ENCODE results near the gene UGGT1.

UGGT1 gene

DNA sequence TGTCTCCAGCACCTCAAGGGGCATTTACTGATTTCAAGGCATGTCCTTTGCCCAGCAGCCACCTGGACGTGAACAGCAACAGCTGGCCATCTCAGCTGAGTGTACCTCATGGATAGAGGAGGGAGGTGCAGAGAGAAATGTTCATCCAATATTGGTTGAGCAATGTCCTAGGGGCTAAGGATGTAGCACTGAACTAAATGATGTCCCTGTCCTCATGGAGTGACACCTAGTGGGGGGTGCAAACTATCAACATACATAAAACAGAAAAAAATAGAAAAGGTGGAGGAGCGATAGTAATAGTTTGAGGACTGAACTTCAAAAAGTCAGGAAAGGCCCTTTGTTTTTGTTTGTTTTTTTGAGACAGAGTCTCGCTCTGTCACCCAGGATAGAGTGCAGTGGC is 4.8 kb upstream of the UGGT1 start:
- H3K9me3 Mint-ChIP-seq: peaks cover 5% of the 10 kb centered on the region
- H3K27me3 Mint-ChIP-seq (ENCODE audit: low read depth): no peaks in the 10 kb centered on the region
- H3K36me3 Mint-ChIP-seq (ENCODE audit: low read depth): peaks cover 4% of the 10 kb centered on the region
- H3K4me3 Mint-ChIP-seq: no peak overlapping the region
- H3K4me1 Mint-ChIP-seq (ENCODE audit: low read depth): peaks cover 9% of the 10 kb centered on the region
- no peak overlapping the region for H3K27ac Mint-ChIP-seq

DNA sequence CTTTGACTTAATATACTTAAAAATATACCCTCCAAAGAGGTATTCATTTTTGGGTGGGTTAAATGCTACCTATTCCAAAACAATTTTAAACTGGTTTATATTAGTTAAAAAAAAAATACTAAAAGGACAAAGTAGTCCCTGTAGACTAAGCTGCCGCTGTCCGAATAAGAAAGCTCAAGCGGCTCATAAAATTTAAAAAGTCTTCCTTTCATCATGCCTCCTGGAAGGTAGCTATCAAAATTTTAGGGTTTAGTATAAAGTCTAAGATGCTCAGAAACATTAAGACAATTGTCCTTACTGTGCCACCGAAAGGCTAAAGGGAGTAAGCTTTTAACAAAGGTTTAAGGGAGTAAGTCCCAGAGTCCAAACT is 440 bp upstream of the UGGT1 start:
- no peaks in the 10 kb centered on the region for H3K27me3 Mint-ChIP-seq (ENCODE audit: low read depth)
- H3K4me3 Mint-ChIP-seq: peak overlapping the region; percentile 88
- peaks cover 35% of the 10 kb centered on the region for H3K4me1 Mint-ChIP-seq (ENCODE audit: low read depth)
- peak overlapping the region; percentile 82 for H3K27ac Mint-ChIP-seq
- no peaks in the 10 kb centered on the region for H3K9me3 Mint-ChIP-seq
- H3K36me3 Mint-ChIP-seq (ENCODE audit: low read depth): peaks cover 8% of the 10 kb centered on the region

DNA sequence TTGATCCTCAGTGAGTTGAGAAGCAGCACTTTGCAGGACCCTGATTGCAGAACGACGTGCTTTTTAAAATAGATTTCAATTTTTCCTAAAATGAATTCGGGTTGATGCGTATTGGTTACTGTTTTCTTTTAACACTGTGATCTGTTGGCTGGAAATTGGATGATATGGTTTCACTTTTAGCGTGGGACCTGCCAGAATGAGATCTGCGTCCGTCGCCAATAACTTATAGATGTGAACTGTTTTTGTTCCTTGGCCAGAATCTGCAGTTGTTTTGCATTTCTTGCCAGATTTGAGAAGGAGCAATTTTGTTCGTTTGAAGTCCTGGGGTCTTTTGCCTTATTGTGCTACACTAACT is 703 bp downstream of the UGGT1 start:
- no peaks in the 10 kb centered on the region for H3K9me3 Mint-ChIP-seq
- H3K4me1 Mint-ChIP-seq (ENCODE audit: low read depth): peaks cover 37% of the 10 kb centered on the region
- H3K27ac Mint-ChIP-seq: peak overlapping the region; percentile 82
- peak overlapping the region; percentile 88 for H3K4me3 Mint-ChIP-seq
- H3K27me3 Mint-ChIP-seq (ENCODE audit: low read depth): no peaks in the 10 kb centered on the region
- peaks cover 8% of the 10 kb centered on the region for H3K36me3 Mint-ChIP-seq (ENCODE audit: low read depth)

DNA sequence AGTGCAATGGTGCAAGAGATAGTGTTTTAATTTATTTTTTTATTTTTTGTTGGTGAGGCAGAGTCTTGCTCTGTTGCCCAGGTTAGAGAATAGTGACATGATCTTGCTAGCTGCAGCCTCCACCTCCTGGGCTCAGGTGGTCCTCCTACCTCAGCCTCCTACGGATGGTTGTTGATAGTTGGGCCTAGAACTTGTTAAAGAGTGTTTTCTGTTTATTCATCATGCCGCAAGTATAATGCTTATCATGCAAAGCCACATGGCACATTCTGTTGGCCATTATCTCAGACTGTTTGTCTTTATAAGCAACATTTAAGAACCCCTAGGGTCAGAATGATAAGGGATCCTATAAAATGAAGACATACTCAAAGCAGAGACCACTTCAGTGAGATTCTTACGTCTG is 1.7 kb downstream of the UGGT1 start:
- peaks cover 37% of the 10 kb centered on the region for H3K4me1 Mint-ChIP-seq (ENCODE audit: low read depth)

DNA sequence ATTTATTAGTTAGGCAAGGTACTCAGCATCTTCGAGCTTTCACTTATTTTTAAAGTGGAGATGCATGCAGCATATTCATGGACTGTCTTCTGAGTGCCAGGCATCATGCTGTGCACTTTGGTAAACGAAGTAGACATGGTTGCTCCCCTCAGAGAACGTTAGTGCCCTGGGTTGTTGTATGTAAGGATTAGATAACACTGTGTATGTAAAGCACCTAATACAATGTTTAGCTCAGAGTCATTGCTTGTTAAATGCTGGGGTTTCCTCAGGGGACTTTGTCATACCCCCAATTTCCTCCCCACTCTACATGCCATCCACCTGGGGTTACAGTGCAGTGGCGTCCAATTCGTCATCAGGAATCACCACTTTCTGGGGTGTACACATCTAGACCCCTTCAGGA is 2.8 kb downstream of the UGGT1 start:
- Mint-ChIP-seq H3K4me3 (no peak overlapping the region), H3K9me3 (no peaks in the 10 kb centered on the region), H3K27ac (no peak overlapping the region), H3K36me3 (ENCODE audit: low read depth) (peaks cover 21% of the 10 kb centered on the region), H3K27me3 (ENCODE audit: low read depth) (no peaks in the 10 kb centered on the region), H3K4me1 (ENCODE audit: low read depth) (peaks cover 37% of the 10 kb centered on the region)

More for the DNA sequence above, 1.7 kb downstream of the UGGT1 start:
- Mint-ChIP-seq H3K27ac (peak overlapping the region; percentile 63), H3K4me3 (peak overlapping the region; percentile 34), H3K9me3 (no peaks in the 10 kb centered on the region), H3K27me3 (ENCODE audit: low read depth) (no peaks in the 10 kb centered on the region), H3K36me3 (ENCODE audit: low read depth) (peaks cover 14% of the 10 kb centered on the region)

DNA sequence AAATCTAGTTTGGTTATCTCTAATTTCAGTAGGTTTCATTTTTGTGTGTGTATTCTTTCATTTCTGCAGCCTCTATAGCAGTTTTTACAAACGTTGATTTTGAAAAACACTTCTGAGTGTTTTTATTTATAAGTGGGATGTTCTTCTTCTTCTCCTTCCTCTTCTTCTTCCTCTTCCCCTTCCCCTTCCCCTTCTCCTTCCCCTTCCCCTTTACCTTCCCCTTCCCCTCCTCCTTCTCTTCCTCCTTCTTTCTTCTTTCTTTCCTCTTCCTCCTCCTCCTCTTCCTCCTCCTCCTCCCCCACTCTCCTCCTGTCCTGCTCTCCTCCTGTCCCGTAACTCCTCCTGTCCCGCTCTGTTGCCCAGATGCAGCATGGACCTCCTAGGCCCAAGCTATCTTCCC is 4.2 kb downstream of the UGGT1 start:
- Mint-ChIP-seq H3K27me3 (ENCODE audit: low read depth) (no peaks in the 10 kb centered on the region), H3K9me3 (no peaks in the 10 kb centered on the region), H3K27ac (no peak overlapping the region), H3K4me1 (ENCODE audit: low read depth) (peaks cover 30% of the 10 kb centered on the region), H3K4me3 (no peak overlapping the region), H3K36me3 (ENCODE audit: low read depth) (peaks cover 27% of the 10 kb centered on the region)

DNA sequence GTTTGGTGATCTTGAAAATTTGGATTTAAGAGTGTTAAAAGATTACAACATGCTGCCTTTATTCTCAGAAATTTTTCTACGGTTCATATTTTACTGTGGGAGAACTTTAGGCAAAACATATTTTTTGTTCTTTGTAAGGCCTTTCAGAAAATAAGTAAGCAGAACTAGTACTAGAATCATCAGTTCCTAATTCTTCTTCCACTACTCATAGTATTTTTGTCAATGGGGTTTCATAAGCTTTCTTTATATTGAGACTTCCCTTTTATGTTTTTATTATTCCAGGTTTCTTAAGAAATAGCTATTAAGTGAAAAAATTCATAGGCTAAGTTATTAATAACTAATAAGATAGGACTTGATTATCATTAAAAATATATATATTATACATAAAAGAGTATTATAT is 12.4 kb downstream of the UGGT1 start:
- H3K27me3 Mint-ChIP-seq (ENCODE audit: low read depth): no peaks in the 10 kb centered on the region
- peaks cover 37% of the 10 kb centered on the region for H3K36me3 Mint-ChIP-seq (ENCODE audit: low read depth)
- no peak overlapping the region for H3K27ac Mint-ChIP-seq

DNA sequence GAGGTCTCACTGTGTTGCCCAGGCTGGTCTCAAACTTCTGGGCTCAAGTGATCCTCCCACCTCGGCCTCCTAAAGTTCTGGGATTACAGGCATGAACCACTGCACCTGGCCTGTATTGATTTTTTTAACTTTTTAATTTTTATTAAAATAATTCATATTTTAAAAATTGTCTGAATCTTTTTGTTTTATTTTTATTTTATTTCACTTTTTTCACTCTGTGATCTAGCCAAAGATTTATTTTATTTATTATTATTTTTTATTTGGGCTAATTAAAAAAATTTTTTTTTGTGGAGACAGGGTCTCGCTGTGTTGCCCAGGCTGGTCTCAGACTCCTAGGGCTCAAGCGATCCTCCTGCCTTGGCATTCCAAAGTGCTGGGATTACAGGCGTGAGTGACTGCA is 14.1 kb downstream of the UGGT1 start:
- Mint-ChIP-seq H3K36me3 (ENCODE audit: low read depth) (peaks cover 32% of the 10 kb centered on the region), H3K27ac (no peak overlapping the region), H3K9me3 (no peaks in the 10 kb centered on the region), H3K4me3 (no peak overlapping the region), H3K4me1 (ENCODE audit: low read depth) (peaks cover 18% of the 10 kb centered on the region), H3K27me3 (ENCODE audit: low read depth) (no peaks in the 10 kb centered on the region)

More for the DNA sequence above, 12.4 kb downstream of the UGGT1 start:
- H3K4me3 Mint-ChIP-seq: no peak overlapping the region
- H3K9me3 Mint-ChIP-seq: no peaks in the 10 kb centered on the region
- H3K4me1 Mint-ChIP-seq (ENCODE audit: low read depth): peaks cover 18% of the 10 kb centered on the region

DNA sequence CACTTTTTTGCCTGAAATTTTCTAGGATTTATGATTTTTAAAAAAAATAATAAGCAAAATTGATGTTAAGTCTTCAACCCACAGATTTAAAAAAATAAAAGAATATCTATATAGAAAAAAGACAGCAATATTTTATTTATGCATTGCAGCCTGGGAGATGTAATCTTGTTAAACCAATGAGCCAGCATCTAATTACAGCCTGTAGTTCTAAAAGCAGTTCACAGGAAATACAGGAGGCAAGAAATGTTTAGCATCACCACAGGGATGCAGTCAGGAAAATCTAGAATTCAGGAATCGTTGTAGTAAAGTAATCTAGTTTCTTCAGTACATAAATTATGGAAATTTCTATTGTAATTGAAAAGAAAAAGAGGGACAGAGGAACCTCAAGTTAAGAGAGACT is 17.2 kb downstream of the UGGT1 start:
- H3K4me1 Mint-ChIP-seq (ENCODE audit: low read depth): peaks cover 8% of the 10 kb centered on the region
- H3K9me3 Mint-ChIP-seq: no peaks in the 10 kb centered on the region
- H3K4me3 Mint-ChIP-seq: no peak overlapping the region
- no peak overlapping the region for H3K27ac Mint-ChIP-seq
- no peaks in the 10 kb centered on the region for H3K27me3 Mint-ChIP-seq (ENCODE audit: low read depth)
- H3K36me3 Mint-ChIP-seq (ENCODE audit: low read depth): peaks cover 30% of the 10 kb centered on the region

DNA sequence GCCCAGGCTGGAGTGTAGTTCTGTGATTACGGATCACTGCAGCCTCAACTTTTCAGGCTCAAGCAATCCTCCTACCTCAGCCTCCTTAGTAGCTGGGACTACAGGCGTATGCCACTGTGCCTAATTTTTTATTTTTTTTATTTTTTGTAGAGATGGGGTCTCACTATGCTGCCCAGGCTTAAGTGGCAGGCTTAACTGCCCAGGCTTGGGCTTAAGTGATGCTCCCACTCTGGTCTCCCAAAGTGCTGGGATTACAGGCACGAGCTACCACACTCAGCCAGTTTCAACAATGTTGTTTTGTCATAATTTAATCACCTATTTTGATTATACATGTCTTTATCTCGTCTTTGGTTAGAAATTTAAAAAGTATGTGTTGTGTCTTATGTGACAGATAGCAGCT is 18.2 kb downstream of the UGGT1 start:
- Mint-ChIP-seq H3K27ac (no peak overlapping the region), H3K36me3 (ENCODE audit: low read depth) (peaks cover 28% of the 10 kb centered on the region), H3K4me3 (no peak overlapping the region), H3K9me3 (no peaks in the 10 kb centered on the region), H3K4me1 (ENCODE audit: low read depth) (peaks cover 3% of the 10 kb centered on the region), H3K27me3 (ENCODE audit: low read depth) (no peaks in the 10 kb centered on the region)

DNA sequence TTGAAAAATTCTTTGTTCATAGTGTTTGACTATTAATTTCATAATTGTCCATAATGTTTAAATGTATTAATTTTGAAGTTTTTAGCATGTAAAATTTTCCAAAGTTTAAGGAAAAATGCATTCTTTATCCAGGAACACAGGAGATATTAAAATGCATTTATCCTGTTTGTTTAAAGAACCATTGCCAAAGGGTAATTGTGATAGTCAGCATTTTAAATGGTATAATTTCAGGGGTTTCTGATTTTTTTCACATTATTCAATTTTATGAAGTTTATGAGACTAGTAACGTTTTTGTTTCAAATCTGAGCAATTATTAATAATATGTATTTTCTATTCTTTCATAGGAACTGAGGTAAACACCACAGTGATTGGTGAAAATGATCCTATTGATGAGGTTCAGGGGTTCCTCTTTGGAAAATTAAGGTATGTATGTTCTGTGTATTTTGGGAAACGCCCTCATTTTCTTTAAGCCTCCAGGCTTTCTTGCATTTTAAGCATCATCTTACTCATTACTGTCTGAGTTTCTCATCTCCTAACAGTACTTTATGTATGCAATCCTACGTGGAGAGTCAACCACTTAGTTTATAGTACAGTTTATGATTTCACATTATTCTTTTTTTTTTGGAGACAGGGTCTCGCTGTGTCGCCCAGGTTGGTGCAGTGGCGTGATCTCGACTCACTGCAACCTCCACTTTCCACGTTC is 25.1 kb downstream of the UGGT1 start:
- Mint-ChIP-seq H3K36me3 (ENCODE audit: low read depth) (peaks cover 35% of the 10 kb centered on the region), H3K27ac (no peak overlapping the region), H3K27me3 (ENCODE audit: low read depth) (no peaks in the 10 kb centered on the region), H3K4me3 (no peak overlapping the region), H3K9me3 (no peaks in the 10 kb centered on the region), H3K4me1 (ENCODE audit: low read depth) (no peaks in the 10 kb centered on the region)

DNA sequence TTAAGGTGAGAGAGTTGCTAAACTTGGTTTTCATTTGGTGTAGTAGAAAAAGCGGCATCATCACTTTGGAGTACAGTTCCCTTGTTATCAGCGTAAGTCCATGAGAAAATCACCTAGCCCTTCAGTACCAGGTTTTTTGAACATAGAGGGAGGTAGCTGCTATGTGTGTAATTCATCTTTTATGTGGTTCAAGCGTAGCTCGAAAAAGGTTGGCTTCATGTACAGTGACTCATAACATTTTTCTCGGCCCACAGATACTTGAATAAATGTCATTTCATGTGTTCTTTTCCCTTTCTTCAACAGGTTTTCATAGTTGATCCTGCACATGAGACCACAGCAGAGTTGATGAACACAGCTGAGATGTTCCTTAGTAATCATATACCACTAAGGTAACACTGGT is 43.6 kb downstream of the UGGT1 start:
- no peak overlapping the region for H3K4me3 Mint-ChIP-seq
- H3K36me3 Mint-ChIP-seq (ENCODE audit: low read depth): peaks cover 56% of the 10 kb centered on the region
- H3K4me1 Mint-ChIP-seq (ENCODE audit: low read depth): no peaks in the 10 kb centered on the region
- no peak overlapping the region for H3K27ac Mint-ChIP-seq
- no peaks in the 10 kb centered on the region for H3K9me3 Mint-ChIP-seq
- no peaks in the 10 kb centered on the region for H3K27me3 Mint-ChIP-seq (ENCODE audit: low read depth)

DNA sequence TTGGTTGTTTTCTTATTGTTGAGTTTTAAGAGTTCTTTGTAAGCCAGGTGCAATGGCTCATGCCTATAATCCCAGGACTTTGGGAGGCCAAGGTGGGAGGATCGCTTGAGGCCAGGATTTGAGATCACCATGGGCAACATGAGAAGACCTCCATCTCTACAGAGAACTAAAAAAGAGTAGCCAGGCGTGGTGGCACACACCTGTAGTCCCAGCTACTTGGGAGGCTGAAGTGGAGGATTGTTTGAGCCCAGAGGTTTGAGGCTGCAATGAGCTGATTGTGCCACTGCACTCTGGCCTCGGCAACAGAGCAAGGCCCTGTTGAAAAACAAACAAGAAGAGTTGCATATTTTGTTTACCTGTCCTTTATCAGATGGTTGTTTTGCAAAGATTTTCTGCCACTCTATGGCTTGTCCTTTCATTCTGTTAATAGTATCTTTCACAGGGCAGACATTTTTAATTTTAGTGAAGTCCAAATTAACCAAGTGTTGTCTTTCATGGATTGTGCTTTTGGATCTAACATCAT is 46.2 kb downstream of the UGGT1 start:
- H3K36me3 Mint-ChIP-seq (ENCODE audit: low read depth): peaks cover 47% of the 10 kb centered on the region
- H3K9me3 Mint-ChIP-seq: no peaks in the 10 kb centered on the region
- no peaks in the 10 kb centered on the region for H3K4me1 Mint-ChIP-seq (ENCODE audit: low read depth)
- no peaks in the 10 kb centered on the region for H3K27me3 Mint-ChIP-seq (ENCODE audit: low read depth)
- no peak overlapping the region for H3K27ac Mint-ChIP-seq
- no peak overlapping the region for H3K4me3 Mint-ChIP-seq

DNA sequence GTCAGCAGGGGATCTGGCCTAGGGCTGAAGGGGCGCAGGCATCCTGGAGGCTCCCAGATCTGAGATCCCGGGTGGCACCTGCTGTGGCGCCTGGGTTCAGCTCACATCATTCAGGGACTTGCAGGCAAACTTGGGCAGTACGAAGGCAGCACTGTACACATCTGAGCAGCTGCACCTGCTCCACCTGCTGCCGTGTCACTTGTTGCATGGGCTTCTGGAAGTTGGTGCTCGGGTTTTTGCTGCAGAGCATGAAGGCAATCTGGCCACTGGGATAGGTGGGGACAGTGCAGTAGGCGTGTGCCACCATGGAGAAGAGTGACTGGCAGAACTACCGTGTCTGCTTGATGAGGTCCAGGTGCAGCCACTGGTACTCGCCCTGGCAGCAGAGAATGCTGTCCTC is 48.6 kb downstream of the UGGT1 start:
- H3K36me3 Mint-ChIP-seq (ENCODE audit: low read depth): peaks cover 39% of the 10 kb centered on the region
- H3K4me1 Mint-ChIP-seq (ENCODE audit: low read depth): no peaks in the 10 kb centered on the region
- H3K4me3 Mint-ChIP-seq: no peak overlapping the region
- no peak overlapping the region for H3K27ac Mint-ChIP-seq
- H3K9me3 Mint-ChIP-seq: no peaks in the 10 kb centered on the region
- H3K27me3 Mint-ChIP-seq (ENCODE audit: low read depth): no peaks in the 10 kb centered on the region

DNA sequence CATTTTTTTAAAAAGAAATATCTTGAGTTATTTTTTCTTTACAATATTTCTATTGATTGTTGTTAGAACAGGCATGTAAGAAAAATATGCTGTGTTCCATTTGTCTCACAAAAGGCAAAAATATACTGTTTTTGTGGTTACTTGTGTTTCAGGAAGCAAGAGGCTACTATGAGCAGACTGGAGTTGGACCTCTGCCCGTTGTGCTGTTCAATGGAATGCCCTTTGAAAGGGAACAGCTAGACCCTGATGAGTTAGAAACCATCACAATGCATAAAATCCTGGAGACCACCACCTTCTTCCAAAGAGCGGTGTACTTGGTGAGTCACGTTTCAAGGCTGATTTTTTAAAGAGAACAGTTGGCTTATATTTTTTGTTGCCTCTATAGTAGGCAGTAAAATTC is 54.7 kb downstream of the UGGT1 start:
- Mint-ChIP-seq H3K4me1 (ENCODE audit: low read depth) (no peaks in the 10 kb centered on the region), H3K4me3 (no peak overlapping the region), H3K27ac (no peak overlapping the region), H3K27me3 (ENCODE audit: low read depth) (no peaks in the 10 kb centered on the region), H3K9me3 (no peaks in the 10 kb centered on the region), H3K36me3 (ENCODE audit: low read depth) (peaks cover 26% of the 10 kb centered on the region)

DNA sequence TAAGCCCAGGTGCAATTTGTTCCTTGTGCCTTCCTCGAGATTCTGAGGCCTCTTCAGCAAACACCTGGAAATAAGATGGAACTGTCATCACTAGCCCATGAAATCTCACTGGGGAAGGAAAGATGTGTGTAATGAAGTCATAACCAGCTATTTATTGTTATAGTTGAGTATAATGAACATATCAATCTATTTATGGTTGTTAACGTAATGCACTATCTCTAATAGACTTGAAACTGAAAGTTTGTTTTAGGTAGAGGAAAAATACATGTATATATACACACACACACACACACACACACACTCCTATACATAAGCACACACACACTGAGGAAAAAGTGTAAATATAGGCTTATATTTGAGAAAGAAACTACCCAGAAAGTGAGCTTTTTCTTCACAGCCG is 62.8 kb downstream of the UGGT1 start:
- Mint-ChIP-seq H3K4me1 (ENCODE audit: low read depth) (no peaks in the 10 kb centered on the region), H3K9me3 (no peaks in the 10 kb centered on the region), H3K4me3 (no peak overlapping the region), H3K36me3 (ENCODE audit: low read depth) (peaks cover 31% of the 10 kb centered on the region), H3K27me3 (ENCODE audit: low read depth) (no peaks in the 10 kb centered on the region), H3K27ac (no peak overlapping the region)
